HFF-Myc (cell line): ENCODE data around the gene SRF.

Source experiments
- DNase-seq: peaks from one replicate; pipeline ENCODE4 v3.0.0-alpha.2; 2011; ENCODE audit warnings: low read depth; ENCODE audit errors: extremely low read depth
- H3K4me3 ChIP-seq: replicated peaks from 2 replicates; pipeline ENCODE4 v1.5.1; 2011; ENCODE audit warnings: low read depth, mild to moderate bottlenecking, control low read depth, low read length
- CTCF ChIP-seq: IDR thresholded peaks from 2 replicates; pipeline ENCODE4 v1.5.1; 2012; ENCODE audit warnings: mild to moderate bottlenecking, low read depth, low read length, control low read depth; ENCODE audit errors: missing control alignments

SRF gene

DNA sequence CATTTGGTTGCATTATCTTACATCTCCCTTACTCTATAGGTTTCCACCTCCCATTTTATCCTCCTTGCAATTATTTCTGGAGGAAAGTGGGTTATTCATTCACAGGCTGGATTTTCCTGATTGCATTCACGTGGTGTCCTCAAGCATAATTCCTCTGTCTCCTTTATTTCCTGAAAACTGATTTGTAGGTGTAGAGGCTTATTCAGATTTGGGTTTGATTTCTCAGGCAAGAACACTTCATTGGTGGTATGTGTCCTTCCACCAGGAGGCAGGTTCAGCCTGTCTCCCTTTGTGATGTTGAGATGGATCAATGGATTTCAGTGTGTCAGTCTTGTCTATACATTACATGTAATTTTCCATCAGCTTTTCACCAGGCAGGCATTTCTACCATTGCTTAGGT, 40.9 kb downstream of the SRF start:
- no peak for DNase-seq
- TF ChIP-seq CTCF, result no peak
- no peak overlapping the region for H3K4me3 ChIP-seq

GRCh38 chr6:43213431-43213830, 42.4 kb downstream of the SRF start:
- TF ChIP-seq CTCF, result no peak
- H3K4me3 ChIP-seq, result no peak overlapping the region
- DNase-seq, result no peak

GRCh38 chr6:43215066-43215465, 44.0 kb downstream of the SRF start:
- no peak for TF ChIP-seq CTCF
- DNase-seq, result no peak
- no peak overlapping the region for H3K4me3 ChIP-seq

- no peak for DNase-seq
These were observed 45.1 kb downstream of the SRF start for GRCh38 chr6:43216200-43216599.

GRCh38 chr6:43217351-43217750, 46.3 kb downstream of the SRF start:
- DNase-seq, result no peak
- no peak for TF ChIP-seq CTCF
- no peak overlapping the region for H3K4me3 ChIP-seq

More at GRCh38 chr6:43216200-43216599, 45.1 kb downstream of the SRF start:
- no peak for TF ChIP-seq CTCF
- no peak overlapping the region for H3K4me3 ChIP-seq

DNA sequence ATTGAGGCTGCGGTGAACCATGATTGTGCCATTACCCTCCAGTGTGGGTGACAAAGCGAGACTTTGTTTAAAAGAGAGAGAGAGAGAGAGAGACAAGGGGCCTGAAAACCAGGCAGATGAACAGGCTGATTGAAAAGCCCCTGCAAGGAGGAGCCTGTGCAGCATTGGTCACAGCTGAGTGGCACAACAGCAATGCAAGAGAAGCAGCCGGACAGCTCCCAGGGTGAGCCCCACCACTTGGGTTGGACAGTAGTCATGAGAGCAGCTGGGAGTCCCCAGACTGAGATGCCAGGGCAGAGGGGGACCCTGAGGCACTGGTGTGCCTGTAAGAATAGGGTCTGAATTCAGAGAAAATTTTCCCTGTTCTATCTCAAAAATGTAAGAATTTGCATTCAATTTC, 48.0 kb downstream of the SRF start:
- H3K4me3 ChIP-seq, result no peak overlapping the region
- no peak for DNase-seq
- TF ChIP-seq CTCF, result no peak

- no peak for DNase-seq
- H3K4me3 ChIP-seq, result no peak overlapping the region
- TF ChIP-seq CTCF, result no peak
These were observed 48.7 kb downstream of the SRF start for GRCh38 chr6:43219814-43220213.
